Upper lobe of left lung (tissue), 6 donors: ENCODE data around the gene SPATA21. TPM values are rescaled to one million over a fixed set of nuclear protein-coding genes. Genes with fewer than 3 reads are reported as not detected.
A peak's percentile ranks its signal among the peaks of the same experiment; 100 is the strongest.

Experiments used
- ATAC-seq, 2 donors: fragments of 200-7000 bp; cut with Tn5 transposase; one replicate each; pipeline ENCODE4 v1.9.1; 2022; ENCODE audit warnings: mild to moderate bottlenecking in 2 of 2, moderate library complexity in 2 of 2; ENCODE audit not compliant: low FRiP score in 2 of 2
- DNase-seq, 2 donors: peaks; one replicate each; pipeline ENCODE4 v3.0.0-alpha.2; 2019 to 2020
- H3K27ac ChIP-seq, 4 donors: fragments of 200-600 bp; sonication (generic); one replicate each; pipeline ENCODE4 v1.5.1; 2016 to 2019
- H3K27me3 ChIP-seq, 4 donors: fragments of 200-600 bp; sonication (generic); one replicate each; pipeline ENCODE4 v1.5.1; 2017 to 2019
- H3K36me3 ChIP-seq, 4 donors: fragments of 200-600 bp; sonication (generic); one replicate each; pipeline ENCODE4 v1.5.1; 2016 to 2019
- H3K4me1 ChIP-seq, 4 donors: fragments of 200-600 bp; sonication (generic); one replicate each; pipeline ENCODE4 v1.5.1; 2018 to 2019
- H3K4me3 ChIP-seq, 4 donors: fragments of 200-600 bp; sonication (generic); one replicate each; pipeline ENCODE4 v1.5.1; 2017 to 2019; ENCODE audit warnings: mild to moderate bottlenecking in 2 of 4, moderate library complexity in 1 of 4
- H3K9me3 ChIP-seq, 4 donors: fragments of 200-600 bp; sonication (generic); one replicate each; pipeline ENCODE4 v1.5.1; 2018 to 2019
- CTCF ChIP-seq, 6 experiments: fragments of 450-650 bp in 4 of 6; fragments of 200-600 bp in 2 of 6; sonication (generic) in 2 of 6; IDR thresholded peaks; one replicate each; pipeline ENCODE4 v1.5.1; 2016 to 2019; ENCODE audit warnings: antibody characterized with exemption in 6 of 6
- EP300 ChIP-seq, 4 donors: sonication (generic); formaldehyde crosslinking; IDR thresholded peaks; one replicate each; pipeline ENCODE4 v1.5.1; 2017; ENCODE audit warnings: antibody characterized with exemption in 4 of 4, control low read depth in 2 of 4
- POLR2A ChIP-seq, 4 donors: fragments of 450-650 bp; IDR thresholded peaks; one replicate each; pipeline ENCODE4 v1.5.1; 2016 to 2017; ENCODE audit warnings: antibody characterized with exemption in 4 of 4, mild to moderate bottlenecking in 2 of 4
- POLR2AphosphoS5 ChIP-seq, 2 donors: sonication (generic); formaldehyde crosslinking; IDR thresholded peaks; one replicate each; pipeline ENCODE4 v1.5.1; 2017; ENCODE audit warnings: antibody characterized with exemption in 2 of 2
- WGBS, 2 donors: methylation state at CpG; one replicate each; pipeline ENCODE4 v1.1.5; 2017 to 2018; 5-methylcytosine and 5-hydroxymethylcytosine counted together
- total RNA-seq, 6 donors: library from RNA; depleted of rRNA in 4 of 6; stranded (reverse); fragments of >200 nt in 4 of 6; gene quantifications; one replicate each; pipeline versions ENCODE4 v1.1.0 to v1.2.1, GENCODE V29; 2016 to 2021
- donor health status: DM: no; HTN: no; CAD: no; lungs with moderate emphysema.
- donor health status: DM: no; HTN: yes; CAD: no; lungs with severe emphysema.

The SPATA21 gene
- total RNA-seq, 6 donors from 2014 or later, result not detected

- no peak for TF ChIP-seq POLR2A (IDR thresholded peaks at IDR 0.05)
- TF ChIP-seq CTCF (IDR thresholded peaks at IDR 0.05), result no peak
- TF ChIP-seq POLR2AphosphoS5 (IDR thresholded peaks at IDR 0.05), result no peak
- TF ChIP-seq EP300 (IDR thresholded peaks at IDR 0.05), result no peak
- Histone ChIP-seq H3K4me1 (peaks cover 42 to 64% (median 49%) of the 10 kb centered on the region in 4 donors), H3K4me3 (peak overlapping the region in 2 of 4 donors; percentile 25 to 31), H3K36me3 (peaks cover 0 to 3% (median 0%) of the 10 kb centered on the region in 4 donors), H3K27me3 (no peaks in the 10 kb centered on the region), H3K9me3 (no peaks in the 10 kb centered on the region), H3K27ac (peak overlapping the region; percentile 13 to 72 (median 59))
- ATAC-seq (peak in 1 of 2 donors; percentile 36), DNase-seq (no peak)
- WGBS, 2 donors, result 48 to 50% methylated on average over 2 to 5 of the region's 5 CpGs
These were observed 50.6 kb downstream of the SPATA21 start for GRCh38 chr1:16386454-16387113.

- Histone ChIP-seq H3K4me1 (peaks cover 36 to 56% (median 44%) of the 10 kb centered on the region in 4 donors), H3K27ac (peak overlapping the region; percentile 9 to 72 (median 59)), H3K36me3 (peaks cover 0 to 3% (median 0%) of the 10 kb centered on the region in 4 donors), H3K9me3 (no peaks in the 10 kb centered on the region), H3K4me3 (no peak overlapping the region), H3K27me3 (no peaks in the 10 kb centered on the region)
- WGBS, 2 donors, result 92 to 93% methylated on average over 8 to 9 of the region's 9 CpGs
- no peak for DNase-seq
- no peak for ATAC-seq
- no peak for TF ChIP-seq POLR2AphosphoS5 (IDR thresholded peaks at IDR 0.05)
- no peak for TF ChIP-seq EP300 (IDR thresholded peaks at IDR 0.05)
- no peak for TF ChIP-seq POLR2A (IDR thresholded peaks at IDR 0.05)
- TF ChIP-seq CTCF (IDR thresholded peaks at IDR 0.05), result no peak
These were observed 51.4 kb downstream of the SPATA21 start for GRCh38 chr1:16385659-16386453.

DNA sequence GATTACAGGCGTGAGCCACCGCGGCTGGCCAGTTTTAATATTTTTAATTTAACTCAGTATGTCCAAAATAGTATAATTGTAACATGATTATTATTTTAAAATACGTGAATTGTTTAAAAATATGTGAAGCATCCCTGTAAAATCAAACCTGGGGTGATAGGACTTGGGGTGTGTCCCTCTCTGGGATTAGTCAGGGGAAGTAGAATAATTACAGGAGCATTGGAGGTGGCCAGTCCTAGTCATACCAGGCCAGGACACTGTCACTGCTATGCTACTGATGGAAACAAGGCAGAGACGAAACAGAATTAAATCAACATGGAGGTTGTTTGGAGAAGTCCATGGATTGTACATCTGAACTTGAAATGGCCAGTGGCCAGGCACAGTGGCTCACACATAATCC lies 53.3 kb downstream of the SPATA21 start:
- no peak for ATAC-seq
- no peak overlapping the region for H3K27ac ChIP-seq

DNA sequence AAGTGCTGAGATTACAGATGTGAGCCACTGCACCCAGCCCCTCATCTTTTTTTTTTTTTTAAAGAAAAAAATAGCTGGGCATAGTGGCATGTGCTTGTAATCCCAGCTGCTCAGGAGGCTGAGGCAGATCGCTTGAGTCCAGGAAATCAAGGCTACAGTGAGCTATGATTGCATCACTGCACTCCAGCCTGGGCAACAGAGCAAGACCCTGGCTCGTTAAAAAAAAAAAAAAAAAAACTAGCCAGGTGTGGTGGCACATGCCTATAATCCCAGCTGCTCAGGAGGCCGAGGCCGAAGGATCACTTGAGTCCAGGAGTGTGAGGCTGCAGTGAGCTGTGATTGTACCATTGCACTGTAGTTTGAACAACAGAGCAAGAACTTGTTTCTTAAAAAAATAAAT lies 56.4 kb downstream of the SPATA21 start:
- H3K27ac ChIP-seq, result no peak overlapping the region
- no peak overlapping the region for H3K4me3 ChIP-seq
- DNase-seq (no peak), ATAC-seq (no peak)
- no peaks in the 10 kb centered on the region for H3K27me3 ChIP-seq
- peaks cover 29 to 54% (median 37%) of the 10 kb centered on the region in 4 donors for H3K4me1 ChIP-seq
- H3K9me3 ChIP-seq, result no peaks in the 10 kb centered on the region
- TF ChIP-seq POLR2A (IDR thresholded peaks at IDR 0.05) (no peak), POLR2AphosphoS5 (IDR thresholded peaks at IDR 0.05) (no peak), CTCF (IDR thresholded peaks at IDR 0.05) (no peak)
- 73 to 83% methylated on average over 4 of the region's 4 CpGs for WGBS, 2 donors
- no peaks in the 10 kb centered on the region for H3K36me3 ChIP-seq

More for the DNA sequence above, 53.3 kb downstream of the SPATA21 start:
- Histone ChIP-seq H3K27me3 (no peaks in the 10 kb centered on the region), H3K4me3 (no peak overlapping the region), H3K36me3 (peaks cover 0 to 3% (median 0%) of the 10 kb centered on the region in 4 donors), H3K9me3 (no peaks in the 10 kb centered on the region), H3K4me1 (peaks cover 33 to 47% (median 39%) of the 10 kb centered on the region in 4 donors)
- TF ChIP-seq CTCF (IDR thresholded peaks at IDR 0.05) (no peak), POLR2A (IDR thresholded peaks at IDR 0.05) (no peak), EP300 (IDR thresholded peaks at IDR 0.05) (no peak), POLR2AphosphoS5 (IDR thresholded peaks at IDR 0.05) (no peak)
- 98 to 99% methylated on average over 5 of the region's 5 CpGs for WGBS, 2 donors
- DNase-seq, result no peak
